Measurements from ENCODE around the gene DAPK3.
A peak's percentile ranks its signal among the peaks of the same experiment; 100 is the strongest.

Gene DAPK3

GRCh38 chr19:3985643-3986259, 14.9 kb upstream of the DAPK3 start:
- Mint-ChIP-seq H3K4me3 (peak overlapping the region; percentile 96), H3K4me1 (peaks cover 34% of the 10 kb centered on the region)
- no peak for ATAC-seq (ENCODE audit: low read depth)

GRCh38 chr19:3984908-3985642, 14.2 kb upstream of the DAPK3 start, which contains the start of gene EEF2:
TSS of gene EEF2 (minus strand) at chr19:3985463. CDS start at chr19:3985380, 83 bp downstream.
- Mint-ChIP-seq H3K27ac (peak within 1 kb of the TSS; percentile 96), H3K4me3 (peak within 1 kb of the TSS; percentile 96), H3K27me3 (no peaks in the 10 kb centered on the region), H3K4me1 (peaks cover 33% of the 10 kb centered on the region), H3K36me3 (peaks cover 27% of the 10 kb centered on the region), H3K9me3 (no peaks in the 10 kb centered on the region)
- ATAC-seq (ENCODE audit: low read depth): peak; percentile 49
- peak; percentile 95 to 97 for DNase-seq (ENCODE audit: low spot score in 2 of 2)

More at GRCh38 chr19:3985643-3986259, 14.9 kb upstream of the DAPK3 start:
- H3K36me3 Mint-ChIP-seq: peaks cover 27% of the 10 kb centered on the region
- H3K27ac Mint-ChIP-seq: peak overlapping the region; percentile 96
- no peak for DNase-seq (ENCODE audit: low spot score in 2 of 2)
- H3K27me3 Mint-ChIP-seq: no peaks in the 10 kb centered on the region
- peaks cover 1% of the 10 kb centered on the region for H3K9me3 Mint-ChIP-seq

GRCh38 chr19:3984584-3984907, 13.6 kb upstream of the DAPK3 start:
- H3K27me3 Mint-ChIP-seq: no peaks in the 10 kb centered on the region
- H3K27ac Mint-ChIP-seq: peak overlapping the region; percentile 96
- ATAC-seq (ENCODE audit: low read depth) (no peak), DNase-seq (ENCODE audit: low spot score in 2 of 2) (peak in 1 of 2 donors; percentile 37)
- peaks cover 33% of the 10 kb centered on the region for H3K4me1 Mint-ChIP-seq
- no peaks in the 10 kb centered on the region for H3K9me3 Mint-ChIP-seq
- peaks cover 27% of the 10 kb centered on the region for H3K36me3 Mint-ChIP-seq
- H3K4me3 Mint-ChIP-seq: peak overlapping the region; percentile 96

- peaks cover 27% of the 10 kb centered on the region for H3K36me3 Mint-ChIP-seq
- peak overlapping the region; percentile 96 for H3K27ac Mint-ChIP-seq
- H3K27me3 Mint-ChIP-seq: no peaks in the 10 kb centered on the region
- H3K4me3 Mint-ChIP-seq: peak overlapping the region; percentile 96
- DNase-seq (ENCODE audit: low spot score in 2 of 2) (no peak), ATAC-seq (ENCODE audit: low read depth) (no peak)
- H3K9me3 Mint-ChIP-seq: no peaks in the 10 kb centered on the region
- H3K4me1 Mint-ChIP-seq: peaks cover 33% of the 10 kb centered on the region
Measured at GRCh38 chr19:3983936-3984583, 13.2 kb upstream of the DAPK3 start.

- Mint-ChIP-seq H3K9me3 (no peaks in the 10 kb centered on the region), H3K27me3 (no peaks in the 10 kb centered on the region), H3K4me1 (peaks cover 33% of the 10 kb centered on the region), H3K4me3 (peak overlapping the region; percentile 96), H3K36me3 (peaks cover 29% of the 10 kb centered on the region), H3K27ac (peak overlapping the region; percentile 96)
- no peak for ATAC-seq (ENCODE audit: low read depth)
- DNase-seq (ENCODE audit: low spot score in 2 of 2): no peak
Measured at GRCh38 chr19:3983542-3983914, 12.6 kb upstream of the DAPK3 start.

GRCh38 chr19:3982701-3983541, 12.0 kb upstream of the DAPK3 start:
- H3K27ac Mint-ChIP-seq: peak overlapping the region; percentile 96
- H3K27me3 Mint-ChIP-seq: no peaks in the 10 kb centered on the region
- H3K4me1 Mint-ChIP-seq: peaks cover 36% of the 10 kb centered on the region
- ATAC-seq (ENCODE audit: low read depth) (no peak), DNase-seq (ENCODE audit: low spot score in 2 of 2) (no peak)
- peak overlapping the region; percentile 96 for H3K4me3 Mint-ChIP-seq
- H3K9me3 Mint-ChIP-seq: no peaks in the 10 kb centered on the region
- peaks cover 32% of the 10 kb centered on the region for H3K36me3 Mint-ChIP-seq

GRCh38 chr19:3981736-3982681, 11.1 kb upstream of the DAPK3 start:
- peak overlapping the region; percentile 96 for H3K27ac Mint-ChIP-seq
- H3K4me1 Mint-ChIP-seq: peaks cover 36% of the 10 kb centered on the region
- DNase-seq (ENCODE audit: low spot score in 2 of 2): no peak

GRCh38 chr19:3981373-3981735, 10.5 kb upstream of the DAPK3 start:
- Mint-ChIP-seq H3K27me3 (no peaks in the 10 kb centered on the region), H3K27ac (peak overlapping the region; percentile 77), H3K4me3 (no peak overlapping the region), H3K36me3 (peaks cover 41% of the 10 kb centered on the region), H3K9me3 (no peaks in the 10 kb centered on the region), H3K4me1 (peaks cover 32% of the 10 kb centered on the region)
- ATAC-seq (ENCODE audit: low read depth) (no peak), DNase-seq (ENCODE audit: low spot score in 2 of 2) (no peak)

More at GRCh38 chr19:3981736-3982681, 11.1 kb upstream of the DAPK3 start:
- Mint-ChIP-seq H3K36me3 (peaks cover 37% of the 10 kb centered on the region), H3K4me3 (no peak overlapping the region), H3K27me3 (no peaks in the 10 kb centered on the region), H3K9me3 (no peaks in the 10 kb centered on the region)
- no peak for ATAC-seq (ENCODE audit: low read depth)

GRCh38 chr19:3980353-3981251, 9.7 kb upstream of the DAPK3 start:
- no peak overlapping the region for H3K27ac Mint-ChIP-seq
- ATAC-seq (ENCODE audit: low read depth) (no peak), DNase-seq (ENCODE audit: low spot score in 2 of 2) (no peak)
- H3K4me1 Mint-ChIP-seq: peaks cover 30% of the 10 kb centered on the region
- H3K36me3 Mint-ChIP-seq: peaks cover 43% of the 10 kb centered on the region
- H3K27me3 Mint-ChIP-seq: no peaks in the 10 kb centered on the region
- H3K4me3 Mint-ChIP-seq: no peak overlapping the region
- H3K9me3 Mint-ChIP-seq: no peaks in the 10 kb centered on the region

- Mint-ChIP-seq H3K4me1 (peaks cover 29% of the 10 kb centered on the region), H3K27me3 (no peaks in the 10 kb centered on the region), H3K36me3 (peaks cover 42% of the 10 kb centered on the region), H3K9me3 (no peaks in the 10 kb centered on the region), H3K4me3 (no peak overlapping the region), H3K27ac (no peak overlapping the region)
- ATAC-seq (ENCODE audit: low read depth) (no peak), DNase-seq (ENCODE audit: low spot score in 2 of 2) (no peak)
Measured at GRCh38 chr19:3979674-3980352, 8.9 kb upstream of the DAPK3 start.

- ATAC-seq (ENCODE audit: low read depth): no peak
- peaks cover 24% of the 10 kb centered on the region for H3K4me1 Mint-ChIP-seq
- no peaks in the 10 kb centered on the region for H3K9me3 Mint-ChIP-seq
- H3K4me3 Mint-ChIP-seq: no peak overlapping the region
- no peak for DNase-seq (ENCODE audit: low spot score in 2 of 2)
- H3K27me3 Mint-ChIP-seq: no peaks in the 10 kb centered on the region
- no peak overlapping the region for H3K27ac Mint-ChIP-seq
- peaks cover 37% of the 10 kb centered on the region for H3K36me3 Mint-ChIP-seq
Measured at GRCh38 chr19:3979289-3979673, 8.4 kb upstream of the DAPK3 start.

GRCh38 chr19:3978145-3978544, 7.2 kb upstream of the DAPK3 start:
- no peak overlapping the region for H3K4me3 Mint-ChIP-seq

More at GRCh38 chr19:3978145-3978544, 7.2 kb upstream of the DAPK3 start:
- ATAC-seq (ENCODE audit: low read depth): no peak
- H3K27me3 Mint-ChIP-seq: no peaks in the 10 kb centered on the region
- H3K36me3 Mint-ChIP-seq: peaks cover 27% of the 10 kb centered on the region
- peaks cover 12% of the 10 kb centered on the region for H3K4me1 Mint-ChIP-seq
- H3K9me3 Mint-ChIP-seq: no peaks in the 10 kb centered on the region
- peak overlapping the region; percentile 50 for H3K27ac Mint-ChIP-seq
- DNase-seq (ENCODE audit: low spot score in 2 of 2): no peak

Measured in memory B cell (primary cell).